ENCODE results near the gene NSD2. TPM values are rescaled to one million over a fixed set of nuclear protein-coding genes. Genes with fewer than 3 reads are reported as not detected.
A peak's percentile ranks its signal among the peaks of the same experiment; 100 is the strongest.

Gene NSD2
- total RNA-seq, 2 donors from 2014 or later = 33.5 to 45.4 TPM

GRCh38 chr4:1928356-1929239 is 57.4 kb downstream of the NSD2 start:
- intact Hi-C loops (cut with DNase I) = no loop called here
- no peak for DNase-seq (ENCODE audit: low spot score)

- intact Hi-C loops (cut with DNase I) = no loop called here
These were observed 61.5 kb downstream of the NSD2 start for GRCh38 chr4:1932736-1933135.

GRCh38 chr4:1933700-1934099 is 62.5 kb downstream of the NSD2 start:
- DNase-seq (ENCODE audit: low spot score) = no peak
- intact Hi-C loops (cut with DNase I) = no loop called here

More at GRCh38 chr4:1932736-1933135, 61.5 kb downstream of the NSD2 start:
- no peak for DNase-seq (ENCODE audit: low spot score)

GRCh38 chr4:1937550-1937949 is 66.4 kb downstream of the NSD2 start:
- no peak for DNase-seq (ENCODE audit: low spot score)
- intact Hi-C loops (cut with DNase I) = no loop called here

GRCh38 chr4:1938027-1938426 is 66.8 kb downstream of the NSD2 start:
- intact Hi-C loops (cut with DNase I) = no loop called here
- DNase-seq (ENCODE audit: low spot score) = no peak

GRCh38 chr4:1939664-1940509 is 68.7 kb downstream of the NSD2 start:
- DNase-seq (ENCODE audit: low spot score) = no peak
- intact Hi-C loops (cut with DNase I) = no loop called here

- intact Hi-C loops (cut with DNase I) = no loop called here
- no peak for DNase-seq (ENCODE audit: low spot score)
These were observed 69.4 kb downstream of the NSD2 start for GRCh38 chr4:1940566-1940965.

GRCh38 chr4:1943928-1944327 is 72.7 kb downstream of the NSD2 start:
- intact Hi-C loops (cut with DNase I) = no loop called here

GRCh38 chr4:1945124-1945895 is 74.1 kb downstream of the NSD2 start:
- intact Hi-C loops (cut with DNase I) = no loop called here
- peak; percentile 51 for DNase-seq (ENCODE audit: low spot score)

More at GRCh38 chr4:1943928-1944327, 72.7 kb downstream of the NSD2 start:
- peak; percentile 8 for DNase-seq (ENCODE audit: low spot score)

- DNase-seq (ENCODE audit: low spot score) = no peak
- intact Hi-C loops (cut with DNase I) = no loop called here
These were observed 74.7 kb downstream of the NSD2 start for GRCh38 chr4:1945912-1946311.

- DNase-seq (ENCODE audit: low spot score) = no peak
- intact Hi-C loops (cut with DNase I) = no loop called here
These were observed 77.0 kb downstream of the NSD2 start for GRCh38 chr4:1948232-1948631.

- DNase-seq (ENCODE audit: low spot score) = peak; percentile 46
- intact Hi-C loops (cut with DNase I) = no loop called here
These were observed 77.8 kb downstream of the NSD2 start for GRCh38 chr4:1948892-1949436.

- intact Hi-C loops (cut with DNase I) = no loop called here
- peak; percentile 37 for DNase-seq (ENCODE audit: low spot score)
These were observed 79.2 kb downstream of the NSD2 start for GRCh38 chr4:1950369-1950768.

GRCh38 chr4:1952058-1952700 is 81.0 kb downstream of the NSD2 start:
- intact Hi-C loops (cut with DNase I) = no loop called here
- no peak for DNase-seq (ENCODE audit: low spot score)

- peak; percentile 45 for DNase-seq (ENCODE audit: low spot score)
- intact Hi-C loops (cut with DNase I) = no loop called here
These were observed 81.5 kb downstream of the NSD2 start for GRCh38 chr4:1952719-1953118.

- intact Hi-C loops (cut with DNase I) = no loop called here
- peak; percentile 49 for DNase-seq (ENCODE audit: low spot score)
These were observed 82.1 kb downstream of the NSD2 start for GRCh38 chr4:1953335-1953734.

GRCh38 chr4:1956631-1957030 is 85.4 kb downstream of the NSD2 start:
- intact Hi-C loops (cut with DNase I) = no loop called here
- DNase-seq (ENCODE audit: low spot score) = peak; percentile 38

GRCh38 chr4:1958276-1959103 is 87.3 kb downstream of the NSD2 start:
- intact Hi-C loops (cut with DNase I) = no loop called here
- peak; percentile 69 for DNase-seq (ENCODE audit: low spot score)
